Measurements from ENCODE around the gene ST6GALNAC2.

ST6GALNAC2 gene

DNA sequence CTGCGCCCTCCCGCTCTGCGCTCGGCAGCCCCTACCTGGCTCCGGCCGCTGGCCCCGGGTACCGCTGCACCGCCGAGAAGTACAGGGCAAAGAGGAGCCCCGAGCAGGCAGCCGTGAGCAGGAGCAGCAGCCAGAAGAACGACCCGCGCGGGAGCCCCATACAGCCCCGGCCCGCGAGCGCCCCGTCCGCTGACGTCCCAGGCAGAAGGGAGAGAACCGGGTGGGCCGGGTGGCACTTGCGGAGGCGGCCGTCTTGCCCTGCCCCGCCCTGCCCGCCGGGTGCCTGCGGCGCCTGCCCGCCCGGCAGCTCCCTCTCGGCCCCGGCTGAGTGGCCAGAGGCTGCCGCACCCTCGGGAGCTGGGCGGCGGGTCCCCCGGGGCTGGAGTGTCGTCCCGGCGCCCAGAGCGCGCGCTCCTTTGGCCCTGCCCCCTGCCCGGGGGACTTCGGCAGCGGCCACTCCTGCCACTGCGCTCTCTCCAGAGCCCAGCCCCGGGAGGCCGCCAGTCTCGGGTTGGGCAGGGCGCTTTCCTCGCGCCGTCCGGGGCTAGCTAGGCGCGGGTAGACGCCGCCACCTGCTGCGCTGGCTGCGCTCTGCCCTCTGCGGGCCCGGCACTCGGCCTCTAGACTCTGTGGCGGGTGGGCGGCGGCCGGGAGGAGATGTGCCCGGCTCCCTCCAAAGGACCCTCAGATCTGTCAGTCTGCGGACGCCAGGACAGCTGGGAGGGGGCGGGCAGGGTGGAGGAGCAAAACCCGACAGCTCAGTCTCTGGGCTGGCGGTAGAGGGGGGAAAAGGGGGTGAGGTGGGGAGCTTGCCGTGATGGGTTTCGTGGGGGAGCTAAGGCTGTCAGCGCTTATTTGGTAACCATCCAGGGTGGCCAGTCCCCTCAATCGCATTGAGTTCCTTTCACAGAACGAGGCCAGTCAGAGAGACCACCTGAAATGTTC lies at the start of gene ST6GALNAC2:
TSS of gene ST6GALNAC2 (minus strand) at position 212 of the 945 bp plus-strand sequence. CDS start at position 160, 52 bp downstream.
- peak within 1 kb of the TSS; percentile 27; the same call in 1 of the 2 replicates for H3K27ac ChIP-seq
- TF ChIP-seq, protein P1, sequence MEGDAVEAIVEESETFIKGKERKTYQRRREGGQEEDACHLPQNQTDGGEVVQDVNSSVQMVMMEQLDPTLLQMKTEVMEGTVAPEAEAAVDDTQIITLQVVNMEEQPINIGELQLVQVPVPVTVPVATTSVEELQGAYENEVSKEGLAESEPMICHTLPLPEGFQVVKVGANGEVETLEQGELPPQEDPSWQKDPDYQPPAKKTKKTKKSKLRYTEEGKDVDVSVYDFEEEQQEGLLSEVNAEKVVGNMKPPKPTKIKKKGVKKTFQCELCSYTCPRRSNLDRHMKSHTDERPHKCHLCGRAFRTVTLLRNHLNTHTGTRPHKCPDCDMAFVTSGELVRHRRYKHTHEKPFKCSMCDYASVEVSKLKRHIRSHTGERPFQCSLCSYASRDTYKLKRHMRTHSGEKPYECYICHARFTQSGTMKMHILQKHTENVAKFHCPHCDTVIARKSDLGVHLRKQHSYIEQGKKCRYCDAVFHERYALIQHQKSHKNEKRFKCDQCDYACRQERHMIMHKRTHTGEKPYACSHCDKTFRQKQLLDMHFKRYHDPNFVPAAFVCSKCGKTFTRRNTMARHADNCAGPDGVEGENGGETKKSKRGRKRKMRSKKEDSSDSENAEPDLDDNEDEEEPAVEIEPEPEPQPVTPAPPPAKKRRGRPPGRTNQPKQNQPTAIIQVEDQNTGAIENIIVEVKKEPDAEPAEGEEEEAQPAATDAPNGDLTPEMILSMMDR (conservative IDR thresholded peaks at IDR 0.05), result peak; percentile 60

DNA sequence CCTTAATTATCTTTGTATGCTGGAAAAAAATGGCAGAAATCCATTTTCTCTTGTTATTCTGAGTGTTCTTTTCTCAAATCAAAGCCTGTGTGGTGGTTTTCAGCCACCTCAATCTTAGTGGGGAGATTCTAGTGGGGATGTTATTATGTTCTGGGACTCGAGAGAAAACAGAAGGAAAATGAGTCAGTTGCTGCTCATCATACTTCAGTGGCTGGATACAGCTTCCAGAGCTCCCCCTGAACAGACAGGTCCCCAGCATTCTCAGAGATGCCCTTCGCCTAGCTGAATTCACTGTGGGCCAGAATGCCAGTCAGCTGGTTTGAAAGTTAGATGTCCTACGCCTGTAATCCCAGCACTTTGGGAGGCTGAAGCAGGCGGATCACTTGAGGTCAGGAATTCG lies 49.4 kb upstream of the ST6GALNAC2 start:
- TF ChIP-seq, protein P1 (conservative IDR thresholded peaks at IDR 0.05), result no peak
- no peak overlapping the region for H3K27ac ChIP-seq

DNA sequence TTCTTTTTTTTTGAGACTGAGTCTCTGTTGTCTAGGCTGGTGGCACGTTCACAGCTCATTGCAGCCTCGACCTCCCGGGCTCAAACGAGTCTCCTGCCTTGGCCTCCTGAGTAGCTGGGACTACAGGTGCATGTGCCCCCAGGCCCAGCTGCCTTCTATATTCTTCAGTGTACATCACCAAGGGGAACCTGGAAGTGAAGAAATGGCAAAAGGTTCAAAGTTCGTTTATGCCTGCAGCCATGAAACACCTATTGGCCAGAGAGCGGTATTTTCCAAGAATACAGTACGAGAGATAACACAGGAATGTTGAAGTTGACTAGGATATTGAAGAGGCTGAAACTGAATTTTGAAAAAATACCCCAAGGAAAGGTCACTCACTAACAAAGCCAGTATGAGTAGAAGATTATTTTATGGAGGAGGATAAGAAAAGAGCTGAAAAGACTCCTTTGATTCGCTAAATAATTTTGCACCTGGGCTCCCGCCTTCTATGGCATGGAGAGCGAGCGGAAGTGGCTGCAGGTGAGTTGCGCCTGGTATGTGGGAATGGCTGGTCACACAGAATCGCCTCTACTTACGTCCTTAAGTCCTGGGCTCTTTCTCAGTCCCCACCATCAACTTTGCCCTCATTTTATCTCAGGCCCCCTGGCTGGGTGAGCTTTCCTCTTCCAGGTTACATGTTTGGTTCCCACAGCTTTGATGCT lies 48.1 kb upstream of the ST6GALNAC2 start:
- TF ChIP-seq, protein P1 (conservative IDR thresholded peaks at IDR 0.05), result no peak
- no peak overlapping the region for H3K27ac ChIP-seq

DNA sequence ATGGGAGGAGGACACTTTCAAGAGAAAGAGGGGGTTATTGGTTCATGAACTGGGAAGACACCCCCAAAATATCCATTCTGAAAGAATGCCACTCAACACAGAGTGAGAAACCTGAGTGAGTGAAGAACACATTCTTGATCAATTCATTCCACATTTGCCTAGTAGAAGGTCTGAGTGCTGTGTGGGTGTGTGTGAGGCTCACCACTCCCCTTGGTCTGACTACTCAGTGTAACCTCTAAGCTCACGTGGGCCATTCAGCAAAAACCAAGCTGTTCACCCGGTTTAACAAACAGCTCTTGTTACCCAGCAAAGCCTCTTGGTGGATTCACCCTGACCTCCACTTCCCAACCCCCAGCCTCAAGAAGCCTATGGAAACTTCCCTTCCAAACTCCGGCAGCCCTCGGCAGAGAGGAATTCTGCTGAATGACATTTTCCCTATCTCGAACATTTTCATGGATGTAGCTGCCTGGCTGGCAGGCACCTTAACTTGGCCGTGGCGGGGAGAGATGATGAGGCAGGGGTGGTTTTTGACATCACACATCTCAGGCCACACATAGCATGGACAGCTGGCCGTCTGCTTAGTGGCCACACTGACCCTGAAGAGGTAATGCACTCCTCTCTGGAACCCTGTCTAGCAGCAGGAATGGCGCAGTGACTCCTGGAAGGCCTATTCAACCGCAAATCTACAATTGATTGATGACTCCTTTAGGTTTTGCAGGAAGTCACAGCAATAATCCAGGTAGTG lies 46.3 kb upstream of the ST6GALNAC2 start:
- no peak overlapping the region for H3K27ac ChIP-seq
- TF ChIP-seq, protein P1 (conservative IDR thresholded peaks at IDR 0.05), result no peak

DNA sequence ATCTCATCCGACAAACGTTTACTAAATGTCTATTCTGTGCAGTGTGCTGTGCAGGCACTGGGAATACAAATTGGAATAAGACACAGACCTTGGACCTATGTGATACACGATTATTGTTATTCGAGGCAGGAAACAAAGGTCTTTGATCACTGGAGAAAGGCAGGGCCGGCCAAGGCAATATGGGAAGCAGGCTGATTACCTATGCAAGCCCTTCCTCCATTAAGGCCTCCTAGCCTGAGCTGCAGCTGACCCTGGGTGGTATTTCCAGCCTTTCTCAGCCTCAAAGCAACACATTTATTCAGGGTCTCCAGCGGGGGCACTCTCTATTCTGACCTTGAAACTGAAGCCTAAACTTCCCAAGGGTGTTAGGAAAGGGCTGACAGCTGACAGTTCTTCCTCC lies 44.5 kb upstream of the ST6GALNAC2 start:
- TF ChIP-seq, protein P1 (conservative IDR thresholded peaks at IDR 0.05), result no peak
- no peak overlapping the region for H3K27ac ChIP-seq

DNA sequence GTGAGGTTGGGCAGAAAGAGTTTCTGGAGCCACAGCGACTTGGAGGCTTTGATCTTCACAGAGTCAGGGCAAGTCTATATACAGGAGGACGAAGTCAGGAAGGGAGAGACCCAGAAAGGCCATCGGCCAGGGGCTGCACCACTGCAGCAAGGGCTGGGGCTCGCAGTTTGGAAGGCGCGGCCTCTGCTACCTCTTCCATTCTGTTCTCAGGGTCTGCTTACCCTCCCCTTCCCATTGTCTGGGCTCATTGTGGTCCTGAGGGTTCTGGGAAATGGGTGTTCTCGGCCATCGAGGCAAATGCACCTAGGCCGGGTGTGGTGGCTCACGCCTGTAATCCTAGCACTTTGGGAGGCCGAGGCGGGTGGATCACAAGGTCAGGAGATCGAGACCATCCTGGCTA lies 41.9 kb upstream of the ST6GALNAC2 start:
- TF ChIP-seq, protein P1 (conservative IDR thresholded peaks at IDR 0.05), result no peak
- H3K27ac ChIP-seq, result no peak overlapping the region

DNA sequence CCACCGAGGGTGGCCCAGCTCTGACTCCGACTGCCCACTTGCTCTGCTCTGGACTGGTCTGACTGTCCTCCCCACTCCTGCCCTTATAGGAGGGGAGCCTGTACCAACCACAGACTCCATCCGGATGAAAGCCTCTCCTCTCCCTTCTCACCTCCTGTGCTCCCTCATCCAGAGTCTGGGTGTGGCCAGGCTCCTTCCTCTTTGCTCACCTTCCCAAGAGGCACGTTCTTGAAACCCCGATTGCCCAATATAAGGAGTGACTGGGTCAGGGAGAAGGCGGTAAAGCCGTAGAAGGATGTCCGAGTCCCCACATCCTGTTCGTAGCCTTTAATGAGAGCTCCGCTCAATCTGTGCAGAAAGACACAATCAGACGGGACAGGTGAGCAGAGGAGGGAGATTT lies 40.8 kb upstream of the ST6GALNAC2 start:
- TF ChIP-seq, protein P1 (conservative IDR thresholded peaks at IDR 0.05), result no peak
- H3K27ac ChIP-seq, result no peak overlapping the region

Measured in VCaP (cell line).